Measurements from ENCODE around the gene HOXC4. TPM values are rescaled to one million over a fixed set of nuclear protein-coding genes. Genes with fewer than 3 reads are reported as not detected.
A peak's percentile ranks its signal among the peaks of the same experiment; 100 is the strongest.

The HOXC4 gene
- polyA plus RNA-seq, 3 donors, result not detected

DNA sequence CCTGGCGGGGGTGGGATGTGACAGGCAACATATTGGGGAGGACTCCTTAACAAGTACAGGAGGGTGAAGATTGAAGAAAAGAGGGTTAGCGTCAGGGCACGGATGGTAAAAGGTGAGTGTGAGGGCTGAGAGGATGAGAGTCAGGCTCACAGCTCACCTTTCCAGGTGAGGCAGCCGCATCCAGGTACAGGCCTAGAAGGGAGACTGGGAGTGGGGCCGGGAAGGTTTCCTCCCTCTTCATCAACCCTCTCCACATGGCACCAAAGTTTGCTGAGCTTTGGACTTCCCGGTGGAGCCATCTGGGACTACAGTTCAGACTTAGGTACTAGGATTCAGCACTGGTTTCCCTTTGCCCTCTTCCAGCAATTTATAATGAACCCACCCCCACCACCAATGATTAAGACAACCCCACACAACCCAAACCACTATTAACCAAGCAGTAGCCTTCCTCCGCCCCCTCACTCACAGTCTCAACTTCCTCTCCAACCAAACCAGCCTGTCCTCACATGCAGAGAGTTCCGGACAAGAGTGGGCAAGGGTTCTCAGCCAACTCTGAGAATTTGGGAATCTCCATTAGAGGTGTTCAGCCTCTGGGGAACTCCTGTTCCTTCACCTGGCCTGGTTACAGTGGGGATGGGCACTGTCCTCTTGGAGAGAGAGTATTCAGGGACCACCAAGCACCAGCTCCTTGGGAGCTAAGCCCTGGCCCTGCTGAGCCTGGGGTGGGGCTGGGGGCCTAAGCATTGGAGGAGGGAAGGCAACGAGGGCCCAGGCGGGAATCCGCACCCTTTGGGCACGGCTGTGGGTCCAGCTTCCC, 2.4 kb upstream of the HOXC4 start:
- Histone ChIP-seq H3K4me2 (replicated peaks; ENCODE audit: extremely low read depth, low read length, poor library complexity, severe bottlenecking) (no peak overlapping the region), H3K36me3 (replicated peaks in 1 of 2; ENCODE audit: control insufficient read depth in 1 of 2, insufficient read depth in 2 of 2, low read length in 2 of 2) (no peaks in the 10 kb centered on the region), H3K4me1 (ENCODE audit: control insufficient read depth in 1 of 2, insufficient read depth in 2 of 2, low read length in 2 of 2) (peaks cover 4 to 8% of the 10 kb centered on the region in 2 donors), H3K79me2 (ENCODE audit: insufficient read depth, low read length) (no peaks in the 10 kb centered on the region), H3K27me3 (ENCODE audit: control insufficient read depth in 2 of 2, insufficient read depth in 2 of 2, low read length in 2 of 2) (peaks cover 97 to 99% of the 10 kb centered on the region in 2 donors), H3K4me3 (replicated peaks in 1 of 3; ENCODE audit: low read depth in 2 of 3, low read length in 3 of 3) (no peak overlapping the region), H3K27ac (ENCODE audit: low read depth in 1 of 2, low read length in 2 of 2) (no peak overlapping the region), H4K20me1 (ENCODE audit: insufficient read depth, low read length) (no peaks in the 10 kb centered on the region), H3K9ac (ENCODE audit: insufficient read depth, low read length, poor library complexity, severe bottlenecking) (no peak overlapping the region), H3K9me3 (replicated peaks in 1 of 2; ENCODE audit: control insufficient read depth in 1 of 2, insufficient read depth in 1 of 2, low read length in 2 of 2) (peaks cover 5 to 45% of the 10 kb centered on the region in 2 donors), H2AFZ (ENCODE audit: insufficient read depth, low read depth, low read length, poor library complexity, severe bottlenecking) (no peak overlapping the region)
- TF ChIP-seq, protein P1, sequence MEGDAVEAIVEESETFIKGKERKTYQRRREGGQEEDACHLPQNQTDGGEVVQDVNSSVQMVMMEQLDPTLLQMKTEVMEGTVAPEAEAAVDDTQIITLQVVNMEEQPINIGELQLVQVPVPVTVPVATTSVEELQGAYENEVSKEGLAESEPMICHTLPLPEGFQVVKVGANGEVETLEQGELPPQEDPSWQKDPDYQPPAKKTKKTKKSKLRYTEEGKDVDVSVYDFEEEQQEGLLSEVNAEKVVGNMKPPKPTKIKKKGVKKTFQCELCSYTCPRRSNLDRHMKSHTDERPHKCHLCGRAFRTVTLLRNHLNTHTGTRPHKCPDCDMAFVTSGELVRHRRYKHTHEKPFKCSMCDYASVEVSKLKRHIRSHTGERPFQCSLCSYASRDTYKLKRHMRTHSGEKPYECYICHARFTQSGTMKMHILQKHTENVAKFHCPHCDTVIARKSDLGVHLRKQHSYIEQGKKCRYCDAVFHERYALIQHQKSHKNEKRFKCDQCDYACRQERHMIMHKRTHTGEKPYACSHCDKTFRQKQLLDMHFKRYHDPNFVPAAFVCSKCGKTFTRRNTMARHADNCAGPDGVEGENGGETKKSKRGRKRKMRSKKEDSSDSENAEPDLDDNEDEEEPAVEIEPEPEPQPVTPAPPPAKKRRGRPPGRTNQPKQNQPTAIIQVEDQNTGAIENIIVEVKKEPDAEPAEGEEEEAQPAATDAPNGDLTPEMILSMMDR (IDR thresholded peaks at IDR 0.05), result no peak
- intact Hi-C loops (cut with micrococcal nuclease), result no loop called here
- DNase-seq, result no peak
- no peak overlapping the region for H3K27ac Mint-ChIP-seq
- H3K4me1 Mint-ChIP-seq, result peaks cover 24% of the 10 kb centered on the region
- H3K36me3 Mint-ChIP-seq, result peaks cover 0 to 7% of the 10 kb centered on the region in 2 donors
- 3% methylated on average over 3 of the region's 12 CpGs for WGBS (ENCODE audit: insufficient coverage)
- H3K27me3 Mint-ChIP-seq (ENCODE audit: low read depth in 3 of 3), result peaks cover 97 to 100% (median 99%) of the 10 kb centered on the region in 3 donors
- peak overlapping the region in 1 of 2 donors; percentile 79 for H3K4me3 Mint-ChIP-seq
- H3K9me3 Mint-ChIP-seq, result peaks cover 0 to 43% (median 13%) of the 10 kb centered on the region in 7 donors

DNA sequence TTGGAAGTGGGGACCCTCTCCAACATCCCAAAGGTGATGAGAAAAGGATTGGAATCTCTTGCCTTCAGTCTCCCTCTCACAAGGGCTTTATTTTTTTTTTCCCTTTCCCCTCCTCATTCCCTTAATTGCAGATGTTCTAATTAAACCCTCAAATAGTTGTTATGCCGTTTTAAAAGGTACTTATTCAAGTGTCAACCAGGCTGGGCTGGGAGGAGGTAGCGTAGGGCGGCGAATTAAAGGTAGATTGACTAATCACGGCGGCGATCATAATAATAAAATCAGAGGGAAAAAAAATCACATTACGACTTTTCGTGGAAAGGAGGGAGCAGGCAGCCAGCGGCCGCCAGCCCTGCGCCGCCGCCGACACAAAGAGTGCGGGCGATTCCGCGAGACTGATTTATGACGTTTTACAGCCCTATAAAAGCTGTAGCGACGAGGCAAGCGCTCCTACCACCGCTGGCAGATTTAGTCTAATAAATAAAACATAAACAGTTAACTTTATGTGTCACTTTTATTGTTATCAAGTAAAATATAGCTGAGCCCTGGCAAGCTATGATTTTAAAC, 1.7 kb upstream of the HOXC4 start:
- no peak overlapping the region for H3K4me2 ChIP-seq (replicated peaks; ENCODE audit: extremely low read depth, low read length, poor library complexity, severe bottlenecking)
- intact Hi-C loops (cut with micrococcal nuclease), result no loop called here
- H3K27ac Mint-ChIP-seq, result no peak overlapping the region
- H2AFZ ChIP-seq (ENCODE audit: insufficient read depth, low read depth, low read length, poor library complexity, severe bottlenecking), result no peak overlapping the region
- H3K9me3 Mint-ChIP-seq, result peaks cover 0 to 41% (median 13%) of the 10 kb centered on the region in 7 donors
- peaks cover 97 to 99% of the 10 kb centered on the region in 2 donors for H3K27me3 ChIP-seq (ENCODE audit: control insufficient read depth in 2 of 2, insufficient read depth in 2 of 2, low read length in 2 of 2)
- no peaks in the 10 kb centered on the region for H4K20me1 ChIP-seq (ENCODE audit: insufficient read depth, low read length)
- DNase-seq, result no peak
- peak overlapping the region in 1 of 2 donors; percentile 78 for H3K4me3 Mint-ChIP-seq
- H3K27ac ChIP-seq (ENCODE audit: low read depth in 1 of 2, low read length in 2 of 2), result no peak overlapping the region
- peaks cover 23% of the 10 kb centered on the region for H3K4me1 Mint-ChIP-seq
- TF ChIP-seq, protein P1 (IDR thresholded peaks at IDR 0.05), result no peak
- no peaks in the 10 kb centered on the region for H3K36me3 ChIP-seq (replicated peaks in 1 of 2; ENCODE audit: control insufficient read depth in 1 of 2, insufficient read depth in 2 of 2, low read length in 2 of 2)
- 24% methylated on average over 18 of the region's 24 CpGs for WGBS (ENCODE audit: insufficient coverage)
- H3K79me2 ChIP-seq (ENCODE audit: insufficient read depth, low read length), result no peaks in the 10 kb centered on the region
- peaks cover 0 to 9% of the 10 kb centered on the region in 2 donors for H3K36me3 Mint-ChIP-seq
- H3K27me3 Mint-ChIP-seq (ENCODE audit: low read depth in 3 of 3), result peaks cover 95 to 99% (median 99%) of the 10 kb centered on the region in 3 donors
- no peak overlapping the region for H3K4me3 ChIP-seq (replicated peaks in 1 of 3; ENCODE audit: low read depth in 2 of 3, low read length in 3 of 3)
- peaks cover 5 to 43% of the 10 kb centered on the region in 2 donors for H3K9me3 ChIP-seq (replicated peaks in 1 of 2; ENCODE audit: control insufficient read depth in 1 of 2, insufficient read depth in 1 of 2, low read length in 2 of 2)
- H3K9ac ChIP-seq (ENCODE audit: insufficient read depth, low read length, poor library complexity, severe bottlenecking), result no peak overlapping the region
- H3K4me1 ChIP-seq (ENCODE audit: control insufficient read depth in 1 of 2, insufficient read depth in 2 of 2, low read length in 2 of 2), result peaks cover 4 to 8% of the 10 kb centered on the region in 2 donors

Measured in CD14-positive monocyte (primary cell).